Rectal smooth muscle tissue (tissue), 1 donor: ENCODE measurements around the gene PELO.

Experiments used
- H3K27ac ChIP-seq: one replicate; pipeline ENCODE4 v1.7.0; 2013; ENCODE audit warnings: low read depth, low read length, inconsistent platforms
- H3K27me3 ChIP-seq: one replicate; pipeline ENCODE4 v1.7.0; 2013; ENCODE audit warnings: low read length; ENCODE audit not compliant: control insufficient read depth, insufficient read depth
- H3K36me3 ChIP-seq: one replicate; pipeline ENCODE4 v1.7.0; 2013; ENCODE audit warnings: low read length; ENCODE audit not compliant: control insufficient read depth, insufficient read depth
- H3K4me1 ChIP-seq: one replicate; pipeline ENCODE4 v1.7.0; 2013; ENCODE audit warnings: low read length; ENCODE audit not compliant: control insufficient read depth, insufficient read depth
- H3K4me3 ChIP-seq: one replicate; pipeline ENCODE4 v1.7.0; 2013; ENCODE audit warnings: low read length
- H3K9ac ChIP-seq: one replicate; pipeline ENCODE4 v1.7.0; 2013; ENCODE audit warnings: low read length

The PELO gene

DNA sequence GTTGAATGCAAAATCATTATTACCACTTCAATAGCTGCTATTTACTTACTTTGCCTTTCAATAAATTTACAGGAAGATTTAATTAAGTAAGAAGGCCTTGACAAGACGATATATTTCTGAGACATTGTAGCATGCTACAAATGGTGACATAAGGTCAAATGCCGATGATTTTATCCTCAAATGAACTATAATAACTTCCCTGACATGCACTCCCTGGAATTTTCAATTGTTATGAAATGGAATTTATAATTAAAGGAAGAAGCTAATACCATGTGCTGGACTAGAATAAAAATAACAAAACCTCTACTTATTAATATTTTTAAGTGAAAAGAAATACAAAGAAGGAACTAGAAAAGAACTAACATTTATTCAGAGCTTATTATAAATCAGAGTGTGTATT, 30.2 kb upstream of the PELO start:
- Histone ChIP-seq H3K9ac (no peak overlapping the region), H3K27me3 (no peaks in the 10 kb centered on the region), H3K27ac (no peak overlapping the region), H3K4me3 (no peak overlapping the region), H3K36me3 (no peaks in the 10 kb centered on the region), H3K4me1 (no peaks in the 10 kb centered on the region)

GRCh38 chr5:52758014-52758413, 29.7 kb upstream of the PELO start:
- Histone ChIP-seq H3K27ac (no peak overlapping the region), H3K27me3 (no peaks in the 10 kb centered on the region), H3K4me3 (no peak overlapping the region), H3K9ac (no peak overlapping the region), H3K36me3 (no peaks in the 10 kb centered on the region), H3K4me1 (no peaks in the 10 kb centered on the region)

DNA sequence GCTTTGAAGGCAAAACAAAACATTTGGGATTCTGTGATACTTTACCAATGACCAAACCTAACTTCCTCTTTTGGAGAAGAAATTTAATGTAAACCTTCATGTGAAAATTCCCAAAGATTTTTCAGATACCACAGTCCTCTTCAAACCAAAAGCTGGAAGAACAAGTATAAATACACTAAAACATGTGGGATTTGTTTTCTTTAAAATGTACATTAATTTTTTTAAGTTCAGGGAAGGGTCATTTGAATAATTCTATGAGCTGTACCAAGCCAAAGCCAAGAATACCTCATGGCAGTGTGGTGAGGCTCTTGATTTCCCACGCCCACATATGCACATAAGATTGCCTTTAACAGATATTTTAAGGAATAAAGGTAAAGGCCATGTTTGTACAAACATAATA, 28.4 kb upstream of the PELO start:
- H3K9ac ChIP-seq = no peak overlapping the region
- H3K36me3 ChIP-seq = no peaks in the 10 kb centered on the region
- H3K27me3 ChIP-seq = no peaks in the 10 kb centered on the region
- no peak overlapping the region for H3K27ac ChIP-seq
- no peak overlapping the region for H3K4me3 ChIP-seq
- no peaks in the 10 kb centered on the region for H3K4me1 ChIP-seq

DNA sequence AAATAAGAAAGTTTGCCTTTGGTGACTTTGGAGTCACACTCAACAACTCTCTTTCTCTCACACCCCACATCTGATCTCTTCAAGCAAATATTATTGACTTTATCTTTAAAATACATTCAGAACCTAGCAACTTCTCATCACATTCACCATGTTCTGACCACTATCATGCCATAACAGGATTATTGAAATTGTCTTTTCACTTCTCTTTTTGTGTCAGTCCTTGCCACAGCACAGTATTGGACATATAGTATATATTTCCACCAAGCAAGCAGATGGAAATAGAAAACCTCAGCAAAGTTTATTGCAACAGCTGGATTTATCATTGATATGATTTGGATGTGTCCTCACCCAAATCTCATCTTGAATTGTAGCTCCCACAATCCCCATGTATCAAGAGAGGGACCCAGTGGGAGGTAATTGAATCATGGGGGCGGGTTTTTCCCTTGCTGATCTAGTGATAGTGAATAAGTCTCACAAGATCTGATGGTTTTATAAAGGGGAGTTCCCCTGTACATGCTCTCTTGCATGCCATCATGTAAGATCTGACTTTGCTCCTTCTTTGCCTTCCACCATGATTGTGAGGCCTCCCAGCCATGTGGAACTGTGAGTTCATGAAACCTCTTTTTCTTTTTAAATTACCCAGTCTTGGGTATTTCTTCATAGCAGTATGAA, 26.9 kb upstream of the PELO start:
- no peak overlapping the region for H3K27ac ChIP-seq
- H3K4me3 ChIP-seq = no peak overlapping the region
- H3K27me3 ChIP-seq = no peaks in the 10 kb centered on the region
- no peak overlapping the region for H3K9ac ChIP-seq
- H3K4me1 ChIP-seq = no peaks in the 10 kb centered on the region
- no peaks in the 10 kb centered on the region for H3K36me3 ChIP-seq

DNA sequence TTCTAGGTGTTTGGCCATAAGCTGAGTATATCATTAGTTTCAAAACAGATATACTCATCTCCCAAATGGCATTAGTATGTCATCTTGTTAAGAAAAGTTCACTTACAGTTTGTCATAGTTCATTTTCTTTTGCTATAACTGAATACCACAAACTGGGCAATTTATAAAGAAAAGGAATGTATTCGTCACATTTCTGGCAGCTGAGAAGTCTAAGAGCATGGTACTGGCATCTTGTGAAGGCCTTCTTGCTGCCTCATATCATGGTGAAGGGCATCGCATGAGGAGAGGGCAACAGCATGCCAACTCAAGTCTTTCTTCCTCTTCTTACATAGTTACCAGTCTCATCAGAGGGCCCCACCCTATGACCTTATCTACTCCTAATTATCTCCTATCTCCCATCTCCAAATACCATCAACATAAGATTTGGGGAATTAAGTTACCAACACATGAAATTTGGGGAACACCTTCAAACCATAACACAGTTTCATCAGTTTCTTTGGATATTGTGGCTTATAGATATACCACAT, 20.4 kb upstream of the PELO start:
- Histone ChIP-seq H3K27me3 (no peaks in the 10 kb centered on the region), H3K4me3 (no peak overlapping the region), H3K9ac (no peak overlapping the region), H3K36me3 (no peaks in the 10 kb centered on the region), H3K4me1 (no peaks in the 10 kb centered on the region), H3K27ac (no peak overlapping the region)

GRCh38 chr5:52767766-52768480, 19.8 kb upstream of the PELO start:
- no peaks in the 10 kb centered on the region for H3K27me3 ChIP-seq
- no peak overlapping the region for H3K27ac ChIP-seq
- no peaks in the 10 kb centered on the region for H3K36me3 ChIP-seq
- H3K4me1 ChIP-seq = no peaks in the 10 kb centered on the region
- H3K4me3 ChIP-seq = no peak overlapping the region
- no peak overlapping the region for H3K9ac ChIP-seq

- H3K9ac ChIP-seq = no peak overlapping the region
- H3K27me3 ChIP-seq = no peaks in the 10 kb centered on the region
- H3K4me1 ChIP-seq = no peaks in the 10 kb centered on the region
- no peaks in the 10 kb centered on the region for H3K36me3 ChIP-seq
- no peak overlapping the region for H3K27ac ChIP-seq
- no peak overlapping the region for H3K4me3 ChIP-seq
These were observed 18.7 kb upstream of the PELO start for GRCh38 chr5:52769061-52769460.

DNA sequence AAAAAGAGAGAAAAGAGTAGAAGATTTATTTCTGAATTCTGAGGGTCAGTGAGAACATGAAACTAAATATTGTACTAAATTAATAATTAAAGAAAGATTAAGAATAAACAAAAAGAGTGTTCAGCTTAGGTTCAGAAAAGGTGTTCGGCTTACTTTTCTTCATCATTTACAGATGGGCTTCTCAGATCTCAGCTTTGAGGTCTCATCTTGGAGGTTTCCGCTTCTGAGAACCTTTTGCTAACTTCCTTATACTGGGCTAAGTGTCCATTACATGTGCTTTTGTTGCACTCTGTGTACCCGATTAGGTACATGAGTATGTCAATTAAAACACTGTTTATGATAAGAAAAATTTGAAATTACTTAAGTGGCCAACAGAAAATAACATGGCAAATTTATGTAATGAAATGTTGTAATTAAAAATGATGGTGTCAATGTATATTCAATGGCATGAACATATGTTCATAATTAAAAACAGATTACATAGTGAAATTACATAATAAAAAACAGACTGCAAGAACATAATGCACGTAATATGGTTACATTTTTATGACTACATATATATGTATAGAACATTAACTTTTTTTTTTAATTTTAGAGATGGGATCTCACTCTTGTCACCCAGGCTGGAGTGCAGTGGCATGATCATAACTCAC, 17.3 kb upstream of the PELO start:
- no peaks in the 10 kb centered on the region for H3K36me3 ChIP-seq
- H3K27ac ChIP-seq = no peak overlapping the region
- no peak overlapping the region for H3K9ac ChIP-seq
- H3K27me3 ChIP-seq = no peaks in the 10 kb centered on the region
- H3K4me1 ChIP-seq = no peaks in the 10 kb centered on the region
- no peak overlapping the region for H3K4me3 ChIP-seq

GRCh38 chr5:52771343-52772039, 16.2 kb upstream of the PELO start:
- no peak overlapping the region for H3K4me3 ChIP-seq
- no peak overlapping the region for H3K9ac ChIP-seq
- H3K4me1 ChIP-seq = no peaks in the 10 kb centered on the region
- no peaks in the 10 kb centered on the region for H3K27me3 ChIP-seq
- H3K27ac ChIP-seq = no peak overlapping the region
- H3K36me3 ChIP-seq = no peaks in the 10 kb centered on the region

GRCh38 chr5:52772668-52773067, 15.0 kb upstream of the PELO start:
- no peaks in the 10 kb centered on the region for H3K27me3 ChIP-seq
- no peak overlapping the region for H3K27ac ChIP-seq
- H3K9ac ChIP-seq = no peak overlapping the region
- H3K4me3 ChIP-seq = no peak overlapping the region
- no peaks in the 10 kb centered on the region for H3K36me3 ChIP-seq
- H3K4me1 ChIP-seq = no peaks in the 10 kb centered on the region

DNA sequence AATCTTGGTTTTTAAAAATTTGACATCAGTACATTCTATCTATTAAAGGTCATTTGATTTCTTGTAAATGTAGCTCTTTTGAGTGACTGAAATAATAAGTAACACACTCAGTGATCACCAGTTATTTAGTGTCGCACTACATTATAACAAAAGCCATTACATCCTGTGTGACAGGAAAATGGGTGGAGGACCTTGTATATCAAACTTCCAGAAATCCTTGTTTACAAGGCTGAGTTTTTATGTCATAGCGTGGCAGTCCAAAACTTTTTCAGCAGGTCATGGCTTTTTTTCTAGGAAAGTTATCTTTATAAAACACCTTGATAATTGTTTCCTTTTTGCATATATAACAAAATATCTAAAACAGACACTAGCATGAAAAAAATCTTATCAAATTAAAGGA, 14.4 kb upstream of the PELO start:
- Histone ChIP-seq H3K36me3 (no peaks in the 10 kb centered on the region), H3K4me3 (no peak overlapping the region), H3K9ac (no peak overlapping the region), H3K27ac (no peak overlapping the region), H3K4me1 (no peaks in the 10 kb centered on the region), H3K27me3 (no peaks in the 10 kb centered on the region)

DNA sequence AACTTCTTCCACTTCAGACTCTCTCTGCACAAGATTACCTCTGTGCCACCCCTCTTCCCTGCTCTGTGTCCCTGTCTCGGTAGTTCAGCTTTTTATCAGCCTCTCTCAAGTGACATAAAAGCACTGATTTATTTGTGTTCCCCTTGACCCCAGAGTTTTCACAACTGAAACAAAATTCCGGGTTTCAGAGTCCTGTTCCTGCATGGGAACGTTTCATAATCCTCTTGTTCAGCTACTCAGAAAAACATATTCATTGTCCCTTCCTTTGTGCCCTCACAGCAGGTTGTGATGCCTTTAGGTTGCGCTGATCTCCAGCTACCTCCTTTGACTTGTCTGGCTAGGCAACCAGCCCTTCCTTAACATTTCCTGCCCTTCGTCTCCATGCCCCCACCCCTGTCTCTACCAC, 13.7 kb upstream of the PELO start:
- H3K27ac ChIP-seq = no peak overlapping the region
- no peaks in the 10 kb centered on the region for H3K27me3 ChIP-seq
- no peak overlapping the region for H3K4me3 ChIP-seq
- no peaks in the 10 kb centered on the region for H3K4me1 ChIP-seq
- no peaks in the 10 kb centered on the region for H3K36me3 ChIP-seq
- no peak overlapping the region for H3K9ac ChIP-seq
